GM13977 (cell line): ENCODE data around the gene SEMA4D.

Experiments
- DNase-seq: peaks from one replicate; pipeline ENCODE4 v3.0.0; 2012; ENCODE audit warnings: low spot score
- in situ Hi-C: fragments of 300-500 bp; cut with MboI; formaldehyde crosslinking; loops from one replicate; pipeline ENCODE4 v1.12.0; 2022; ENCODE audit warnings: low sequenced_read_pairs, low pct_unique_long_range_greater_than_20kb, mixed read lengths, inconsistent platforms; ENCODE audit not compliant: unreplicated experiment
- TF ChIP-seq, protein P1 (sequence below): IDR thresholded peaks from 2 replicates; pipeline ENCODE4 v1.5.1; 2012; ENCODE audit warnings: mild to moderate bottlenecking, control low read depth; ENCODE audit not compliant: insufficient read depth; ENCODE audit errors: extremely low read depth, missing control alignments

The SEMA4D gene

DNA sequence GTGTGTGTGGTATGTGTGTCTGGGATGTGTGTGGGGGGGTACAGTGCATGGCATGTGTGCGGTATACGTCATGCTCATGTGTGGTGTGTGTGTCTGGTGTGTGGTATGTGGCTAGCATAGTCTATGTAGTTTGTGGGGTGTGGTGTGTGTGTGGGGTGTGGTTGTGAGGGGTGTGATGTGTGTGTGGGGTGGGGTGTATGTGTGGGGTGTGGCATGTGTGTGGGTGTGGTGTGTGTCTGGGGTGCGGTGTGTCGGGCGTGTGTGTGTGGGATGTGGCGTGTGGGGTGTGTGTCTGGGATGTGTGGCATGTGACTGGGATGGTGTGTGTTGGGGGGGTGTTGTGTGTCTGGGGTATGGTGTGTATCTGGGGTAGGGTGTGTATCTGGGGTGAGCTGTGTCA is 127.3 kb downstream of the SEMA4D start:
- TF ChIP-seq, protein P1, sequence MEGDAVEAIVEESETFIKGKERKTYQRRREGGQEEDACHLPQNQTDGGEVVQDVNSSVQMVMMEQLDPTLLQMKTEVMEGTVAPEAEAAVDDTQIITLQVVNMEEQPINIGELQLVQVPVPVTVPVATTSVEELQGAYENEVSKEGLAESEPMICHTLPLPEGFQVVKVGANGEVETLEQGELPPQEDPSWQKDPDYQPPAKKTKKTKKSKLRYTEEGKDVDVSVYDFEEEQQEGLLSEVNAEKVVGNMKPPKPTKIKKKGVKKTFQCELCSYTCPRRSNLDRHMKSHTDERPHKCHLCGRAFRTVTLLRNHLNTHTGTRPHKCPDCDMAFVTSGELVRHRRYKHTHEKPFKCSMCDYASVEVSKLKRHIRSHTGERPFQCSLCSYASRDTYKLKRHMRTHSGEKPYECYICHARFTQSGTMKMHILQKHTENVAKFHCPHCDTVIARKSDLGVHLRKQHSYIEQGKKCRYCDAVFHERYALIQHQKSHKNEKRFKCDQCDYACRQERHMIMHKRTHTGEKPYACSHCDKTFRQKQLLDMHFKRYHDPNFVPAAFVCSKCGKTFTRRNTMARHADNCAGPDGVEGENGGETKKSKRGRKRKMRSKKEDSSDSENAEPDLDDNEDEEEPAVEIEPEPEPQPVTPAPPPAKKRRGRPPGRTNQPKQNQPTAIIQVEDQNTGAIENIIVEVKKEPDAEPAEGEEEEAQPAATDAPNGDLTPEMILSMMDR: no peak
- in situ Hi-C loops: no loop called here
- no peak for DNase-seq

DNA sequence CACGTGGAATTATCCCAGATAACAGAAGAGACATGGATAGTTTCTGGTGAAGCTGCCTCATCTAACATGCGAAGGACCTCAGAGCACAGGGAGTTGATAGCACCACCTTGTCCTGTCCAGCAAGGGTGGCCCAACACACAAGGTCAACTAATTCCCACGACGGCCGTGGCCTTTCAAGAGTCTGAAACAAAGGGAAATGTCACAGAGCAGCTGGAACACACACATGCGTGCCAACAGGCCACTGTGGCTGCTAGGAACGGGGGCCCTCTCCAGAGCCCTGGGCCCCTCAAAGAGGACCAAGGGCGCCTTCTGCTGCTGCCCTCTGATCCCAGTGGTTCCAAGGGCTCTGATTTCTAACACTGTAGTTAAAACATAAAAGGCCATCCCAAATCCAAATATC is 128.9 kb downstream of the SEMA4D start:
- in situ Hi-C loops: no loop called here
- DNase-seq: no peak
- TF ChIP-seq, protein P1: no peak

DNA sequence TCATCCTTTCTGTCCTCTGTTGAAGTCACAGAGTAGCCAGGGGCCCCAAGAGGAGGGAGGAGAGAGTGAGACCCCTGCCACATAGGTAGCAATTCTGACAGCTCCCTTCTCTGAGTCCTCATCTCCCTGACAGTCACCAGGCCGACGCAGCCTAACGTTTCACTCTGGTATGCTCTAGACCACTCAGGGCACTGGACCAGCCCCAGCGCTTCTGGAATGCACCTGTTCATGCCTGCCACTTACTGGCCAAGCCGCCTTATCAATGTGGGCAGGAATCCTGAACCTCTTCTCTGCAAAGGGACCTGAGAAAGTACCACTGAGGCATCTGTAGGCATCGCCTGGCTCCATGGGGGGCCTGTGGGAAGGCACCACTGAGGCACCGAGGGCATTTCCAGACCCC is 129.4 kb downstream of the SEMA4D start:
- DNase-seq: no peak
- in situ Hi-C loops: no loop called here
- TF ChIP-seq, protein P1: no peak

DNA sequence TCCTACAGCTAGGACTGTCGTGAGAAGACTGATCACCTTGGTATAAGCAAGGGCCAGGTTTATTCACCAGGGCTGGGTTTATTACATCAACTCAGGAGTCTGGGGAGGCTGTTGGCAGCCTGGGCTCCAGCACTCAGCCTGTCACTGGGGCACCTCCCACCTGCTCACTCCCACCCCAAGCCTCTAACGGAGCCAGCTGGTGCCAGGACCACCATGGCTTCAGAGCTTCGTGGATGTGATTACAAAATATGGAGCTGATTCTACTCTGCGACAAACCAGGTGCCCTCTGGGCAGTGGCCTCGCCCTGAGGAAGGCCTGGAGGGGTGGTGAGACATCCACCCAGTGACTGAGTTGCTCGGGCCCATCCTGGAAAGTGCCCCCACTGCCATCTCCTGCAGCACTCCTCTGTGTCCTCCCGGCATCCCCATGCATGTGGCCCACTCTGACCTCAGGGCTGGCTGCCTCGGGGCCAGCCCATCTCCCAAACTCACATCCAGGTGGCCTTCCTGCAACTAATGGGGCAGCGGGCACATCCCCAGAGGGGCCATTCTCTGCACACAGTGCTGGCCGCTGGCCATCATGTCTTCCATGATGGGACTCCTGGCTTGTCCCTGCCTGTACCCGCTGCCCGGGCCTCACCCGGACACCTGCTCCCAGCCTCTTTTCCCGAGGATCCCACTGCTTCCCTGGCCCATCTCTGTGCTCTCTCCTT is 130.0 kb downstream of the SEMA4D start:
- TF ChIP-seq, protein P1: no peak
- in situ Hi-C loops: no loop called here
- DNase-seq: no peak

DNA sequence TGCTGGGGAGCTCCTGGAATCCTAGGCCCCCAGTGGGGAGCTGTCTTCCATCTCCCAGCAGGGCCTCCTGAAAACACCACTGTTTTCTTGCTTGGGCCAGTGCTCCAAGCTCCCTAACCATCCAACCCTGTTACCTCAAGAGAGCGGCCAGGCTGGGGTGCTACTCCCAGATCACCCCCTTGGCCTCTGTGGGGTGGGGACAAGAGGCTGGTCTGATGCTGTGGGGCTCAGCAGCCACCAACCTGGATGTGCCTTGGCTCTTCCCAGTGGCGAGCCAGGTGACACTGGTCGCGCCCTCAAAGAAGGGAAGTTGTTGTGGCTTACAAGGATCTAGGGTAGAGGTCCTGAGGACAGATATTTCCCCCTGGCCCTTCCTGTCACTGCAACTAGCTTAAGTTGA is 130.6 kb downstream of the SEMA4D start:
- TF ChIP-seq, protein P1: no peak
- DNase-seq: no peak
- in situ Hi-C loops: no loop called here

DNA sequence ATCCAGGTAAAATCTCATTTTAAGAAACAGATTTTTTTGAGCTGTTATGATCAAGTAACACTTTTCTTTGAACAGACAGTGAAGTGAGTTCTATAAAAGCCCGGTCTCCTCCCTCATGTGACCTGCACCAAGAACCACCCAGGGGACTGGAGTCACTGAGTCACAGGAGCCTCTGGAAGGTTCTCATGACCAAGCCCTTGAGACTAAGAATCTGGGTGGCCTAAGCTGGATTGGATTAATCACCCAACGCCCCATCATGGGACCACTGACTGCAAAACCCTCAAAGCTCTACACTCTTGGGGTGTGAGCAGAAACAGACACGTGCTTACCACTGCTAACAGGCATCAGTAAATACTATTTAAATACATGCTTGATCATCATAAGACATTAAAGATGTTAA is 131.2 kb downstream of the SEMA4D start:
- TF ChIP-seq, protein P1: no peak
- DNase-seq: no peak
- in situ Hi-C loops: no loop called here
